GM23248 (cell line): Measurements from ENCODE around the gene TSSC4. TPM values are rescaled to one million over a fixed set of nuclear protein-coding genes. Genes with fewer than 3 reads are reported as not detected.

Experiments
- DNase-seq: peaks from one replicate; pipeline ENCODE4 v3.0.0-alpha.2; 2015
- H2AFZ ChIP-seq: fragments of 200-600 bp; sonication (generic); 2 replicates; pipeline ENCODE4 v1.6.1; 2016; ENCODE audit warnings: antibody characterized with exemption
- H3F3A ChIP-seq: fragments of 200-600 bp; sonication (generic); 2 replicates; pipeline ENCODE4 v1.6.1; 2016; ENCODE audit warnings: mild to moderate bottlenecking, antibody characterized with exemption, mixed run types; ENCODE audit not compliant: insufficient read depth
- H3K27ac ChIP-seq: fragments of 200-600 bp; sonication (generic); 2 replicates; pipeline ENCODE4 v1.5.1; 2016; ENCODE audit warnings: mild to moderate bottlenecking
- H3K27me3 ChIP-seq: fragments of 200-600 bp; sonication (generic); replicated peaks from 2 replicates; pipeline ENCODE4 v1.6.1; 2016; ENCODE audit warnings: mild to moderate bottlenecking; ENCODE audit not compliant: insufficient read depth
- H3K36me3 ChIP-seq: fragments of 200-600 bp; sonication (generic); 2 replicates; pipeline ENCODE4 v1.6.1; 2016; ENCODE audit warnings: low read depth, mild to moderate bottlenecking
- H3K4me1 ChIP-seq: fragments of 200-600 bp; sonication (generic); 2 replicates; pipeline ENCODE4 v1.6.1; 2016; ENCODE audit warnings: mild to moderate bottlenecking; ENCODE audit not compliant: insufficient read depth
- H3K4me2 ChIP-seq: fragments of 200-600 bp; sonication (generic); one replicate; pipeline ENCODE4 v1.6.1; 2016; ENCODE audit warnings: mild to moderate bottlenecking; ENCODE audit not compliant: unreplicated experiment
- H3K4me3 ChIP-seq: fragments of 200-600 bp; sonication (generic); 2 replicates; pipeline ENCODE4 v1.5.1; 2016; ENCODE audit warnings: mild to moderate bottlenecking
- H3K79me2 ChIP-seq: fragments of 200-600 bp; sonication (generic); 2 replicates; pipeline ENCODE4 v1.6.1; 2016; ENCODE audit warnings: mild to moderate bottlenecking; ENCODE audit not compliant: insufficient read depth
- H3K9ac ChIP-seq: fragments of 200-600 bp; sonication (generic); 2 replicates; pipeline ENCODE4 v1.6.1; 2016; ENCODE audit warnings: mild to moderate bottlenecking
- H3K9me2 ChIP-seq: fragments of 200-600 bp; sonication (generic); 2 replicates; pipeline ENCODE4 v1.6.1; 2016; ENCODE audit warnings: mixed run types, mild to moderate bottlenecking, moderate library complexity; ENCODE audit not compliant: insufficient read depth
- H3K9me3 ChIP-seq: fragments of 200-600 bp; sonication (generic); one replicate; pipeline ENCODE4 v1.6.1; 2017; ENCODE audit warnings: low read depth
- H4K20me1 ChIP-seq: fragments of 200-600 bp; sonication (generic); 2 replicates; pipeline ENCODE4 v1.6.0; 2016; ENCODE audit not compliant: insufficient read depth
- EZH2 ChIP-seq: fragments of 200-600 bp; sonication (generic); IDR thresholded peaks from 2 replicates; pipeline ENCODE4 v1.6.1; 2018; ENCODE audit warnings: antibody characterized with exemption, mild to moderate bottlenecking; ENCODE audit not compliant: insufficient read depth, poor library complexity, severe bottlenecking
- EZH2phosphoT487 ChIP-seq: fragments of 200-600 bp; sonication (generic); IDR thresholded peaks from 2 replicates; pipeline ENCODE4 v1.6.1; 2018; ENCODE audit warnings: antibody characterized with exemption, moderate library complexity, mild to moderate bottlenecking, low read depth; ENCODE audit not compliant: insufficient read depth
- WGBS, 2 experiments: methylation state at CpG; one replicate each; pipeline ENCODE4 v1.1.6; 2015 to 2017; ENCODE audit warnings: low lambda C conversion rate in 2 of 2, low coverage in 1 of 2; ENCODE audit errors: missing lambda C conversion rate in 2 of 2; 5-methylcytosine and 5-hydroxymethylcytosine counted together
- in situ Hi-C: fragments of 300-500 bp; cut with MboI; formaldehyde crosslinking; loops from 2 replicates; pipeline ENCODE4 v1.15.0; 2020
- polyA plus RNA-seq: library from polyadenylated mRNA; unstranded; fragments of >200 nt; fragmentation: Nextera tagmentation; extraction: Ambion mirVana; gene quantifications from 2 replicates; pipeline ENCODE4 v1.2.1, GENCODE V29; 2016
- total RNA-seq: library from RNA; depleted of rRNA; stranded (reverse); fragments of >200 nt; shearing (Covaris generic); gene quantifications from 2 replicates; pipeline ENCODE4 v1.2.3, GENCODE V29; 2014; rRNA removed

The TSSC4 gene
- total RNA-seq: 44.4 and 50.3 TPM in 2 replicates
- 61.8 and 69.8 TPM in 2 replicates for polyA plus RNA-seq

DNA sequence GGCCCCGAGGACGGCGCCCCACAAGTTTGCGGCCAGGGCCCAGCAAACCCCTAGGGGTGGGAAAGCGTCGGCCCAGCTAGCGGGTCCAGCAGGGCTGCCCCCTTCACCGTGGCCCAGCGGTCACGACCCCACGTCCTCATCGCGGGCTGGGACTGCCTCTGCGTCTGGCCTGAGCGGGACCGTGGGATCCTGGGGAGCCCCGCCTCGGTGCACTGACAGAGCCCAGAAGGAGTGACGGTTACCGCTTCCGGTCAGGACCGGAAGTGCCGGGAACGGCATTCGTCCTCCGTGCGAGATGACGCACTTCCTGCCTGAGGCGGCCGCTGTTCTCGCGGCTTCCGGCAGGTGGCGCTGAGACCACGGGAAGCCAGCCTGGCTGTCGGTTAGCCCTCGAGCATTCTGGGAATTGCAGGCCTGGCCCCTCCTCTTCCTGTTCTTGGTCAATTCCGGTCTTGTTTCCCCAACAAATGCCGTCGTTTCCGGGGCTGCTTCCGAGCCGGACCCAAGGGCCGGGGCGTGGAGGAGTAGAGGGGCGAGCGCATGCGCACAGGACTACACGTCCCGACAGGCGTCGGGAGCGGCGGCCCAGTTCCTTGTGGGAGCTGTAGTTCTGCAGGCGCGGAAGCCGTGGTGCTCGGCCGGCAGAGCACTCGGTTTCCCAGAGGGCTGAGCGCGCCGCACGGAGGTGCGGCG is at the start of gene TSSC4:
Gene TSSC4, plus strand, starts transcription at position 682 of the 693 bp plus-strand sequence. CDS start 1,884 bp downstream, outside the sequence.
- in situ Hi-C loops: no loop called here
- no peak for TF ChIP-seq EZH2phosphoT487
- TF ChIP-seq EZH2: no peak
- H2AFZ ChIP-seq: peak within 1 kb of the TSS; percentile 57

DNA sequence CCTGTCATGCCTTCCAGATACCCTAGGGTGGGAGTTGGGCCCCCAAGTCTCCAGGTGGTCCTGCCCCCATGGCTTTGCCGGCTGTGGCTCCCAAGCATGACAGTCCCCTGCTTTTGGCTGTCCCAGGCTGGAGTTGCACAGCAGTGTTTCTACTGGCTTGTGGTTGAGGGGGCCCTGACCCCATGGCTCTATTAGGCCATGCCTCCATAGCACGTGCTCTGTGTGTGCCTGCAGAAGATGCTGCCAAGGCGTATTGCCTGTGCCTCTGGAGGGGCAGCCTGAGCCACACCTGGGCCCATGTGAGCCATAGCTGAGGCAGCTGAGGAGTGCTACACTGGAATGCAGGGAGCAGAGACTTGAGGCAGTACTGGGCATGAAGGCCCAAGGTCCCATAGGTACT is 48.8 kb upstream of the TSSC4 start:
- Histone ChIP-seq H3K9me3 (no peaks in the 10 kb centered on the region), H2AFZ (no peak overlapping the region), H3K4me2 (no peak overlapping the region), H3K36me3 (no peaks in the 10 kb centered on the region), H3K9me2 (no peaks in the 10 kb centered on the region), H4K20me1 (no peaks in the 10 kb centered on the region), H3F3A (peaks cover 9% of the 10 kb centered on the region), H3K4me3 (no peak overlapping the region), H3K9ac (no peak overlapping the region), H3K27ac (no peak overlapping the region), H3K27me3 (no peaks in the 10 kb centered on the region), H3K4me1 (peaks cover 11% of the 10 kb centered on the region; the same call in 1 of the 2 replicates), H3K79me2 (no peaks in the 10 kb centered on the region)
- in situ Hi-C loops: no loop called here
- TF ChIP-seq EZH2 (no peak), EZH2phosphoT487 (no peak)
- WGBS, 2 experiments: 48 to 49% methylated on average over 3 of the region's 3 CpGs
- no peak for DNase-seq

More for the DNA sequence above, at the start of gene TSSC4:
- Histone ChIP-seq H3K27me3 (no peaks in the 10 kb centered on the region), H3K4me1 (peaks cover 20% of the 10 kb centered on the region), H3F3A (peaks cover 24% of the 10 kb centered on the region), H3K9me2 (no peaks in the 10 kb centered on the region), H3K36me3 (peaks cover 10% of the 10 kb centered on the region; the same call in 1 of the 2 replicates), H3K9me3 (no peaks in the 10 kb centered on the region), H4K20me1 (no peaks in the 10 kb centered on the region), H3K27ac (peak within 1 kb of the TSS; percentile 96), H3K9ac (peak within 1 kb of the TSS; percentile 94), H3K4me3 (peak within 1 kb of the TSS; percentile 89), H3K4me2 (peak within 1 kb of the TSS; percentile 97), H3K79me2 (peaks cover 56% of the 10 kb centered on the region)
- WGBS, 2 experiments: 0 to 1% methylated on average over 57 to 58 of the region's 66 CpGs
- DNase-seq: peak; percentile 100

DNA sequence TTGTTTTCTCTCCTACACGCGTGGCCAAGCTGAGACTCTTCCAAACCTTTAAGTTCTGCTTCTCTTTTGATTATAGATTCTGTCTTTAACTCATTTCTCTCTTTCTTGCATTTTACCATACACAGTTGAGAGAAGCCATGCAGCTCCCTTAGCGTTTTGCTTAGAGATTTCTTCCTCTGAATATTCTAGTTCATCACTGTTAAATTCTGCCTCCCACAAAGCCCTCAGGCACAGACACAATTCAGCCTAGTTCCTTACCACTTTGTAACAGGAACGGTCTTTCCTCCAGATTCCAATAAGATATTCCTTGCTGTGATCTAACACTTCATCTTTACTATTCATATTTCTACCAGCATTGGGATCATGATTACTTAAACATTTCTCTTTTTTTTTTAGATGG is 48.1 kb upstream of the TSSC4 start:
- H3K4me2 ChIP-seq: no peak overlapping the region
- no peak overlapping the region for H3K4me3 ChIP-seq
- no peak overlapping the region for H3K27ac ChIP-seq
- no peaks in the 10 kb centered on the region for H3K27me3 ChIP-seq
- DNase-seq: no peak
- no peaks in the 10 kb centered on the region for H3K9me2 ChIP-seq
- peaks cover 11% of the 10 kb centered on the region; the same call in 1 of the 2 replicates for H3K4me1 ChIP-seq
- peaks cover 9% of the 10 kb centered on the region for H3F3A ChIP-seq
- no peak overlapping the region for H3K9ac ChIP-seq
- 80 to 86% methylated on average over 4 of the region's 4 CpGs for WGBS, 2 experiments
- H2AFZ ChIP-seq: no peak overlapping the region
- H3K36me3 ChIP-seq: no peaks in the 10 kb centered on the region
- H3K9me3 ChIP-seq: no peaks in the 10 kb centered on the region
- TF ChIP-seq EZH2phosphoT487 (no peak), EZH2 (no peak)
- H4K20me1 ChIP-seq: no peaks in the 10 kb centered on the region
- in situ Hi-C loops: no loop called here
- no peaks in the 10 kb centered on the region for H3K79me2 ChIP-seq

DNA sequence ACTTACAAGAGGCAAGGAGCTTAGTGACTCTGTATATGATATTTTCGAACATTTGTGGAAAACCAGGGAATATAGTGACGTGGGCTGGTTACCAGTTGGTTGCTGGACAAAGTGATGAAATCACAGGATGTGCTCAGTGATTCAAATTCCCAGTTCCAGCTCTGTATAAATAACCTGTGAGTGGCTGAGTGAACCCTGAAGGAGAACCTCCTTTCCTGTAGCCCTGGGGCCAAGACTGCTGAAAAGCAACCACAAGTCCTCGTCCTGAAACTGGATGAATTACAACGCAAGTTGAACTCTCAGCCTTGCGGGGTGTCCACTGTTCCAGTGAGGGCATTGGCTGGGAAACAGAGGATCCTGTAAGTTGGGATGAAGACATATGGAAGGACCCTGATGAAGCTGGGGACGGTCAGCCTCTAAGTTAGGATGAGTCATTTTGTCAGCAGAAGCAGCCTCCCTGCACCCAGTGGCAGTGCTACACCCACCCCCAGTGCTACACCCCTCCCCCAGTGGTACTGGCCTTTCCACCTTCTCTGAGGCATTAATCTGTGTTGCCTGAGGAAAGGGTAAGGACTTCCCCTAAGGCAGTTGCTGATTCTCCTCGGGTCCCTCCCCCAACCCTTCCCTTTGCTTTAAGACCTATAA is 45.4 kb upstream of the TSSC4 start:
- Histone ChIP-seq H3K9me2 (no peaks in the 10 kb centered on the region), H3F3A (no peaks in the 10 kb centered on the region), H4K20me1 (no peaks in the 10 kb centered on the region), H3K79me2 (no peaks in the 10 kb centered on the region), H3K9ac (no peak overlapping the region), H3K9me3 (no peaks in the 10 kb centered on the region), H3K27me3 (no peaks in the 10 kb centered on the region), H3K36me3 (no peaks in the 10 kb centered on the region), H3K27ac (peak overlapping the region; percentile 24; the same call in 1 of the 2 replicates), H3K4me3 (no peak overlapping the region), H2AFZ (no peak overlapping the region; the same call in 1 of the 2 replicates), H3K4me1 (peaks cover 11% of the 10 kb centered on the region; the same call in 1 of the 2 replicates), H3K4me2 (peak overlapping the region; percentile 7)
- peak; percentile 58 for DNase-seq
- WGBS, 2 experiments: 50 to 52% methylated on average over 7 of the region's 7 CpGs
- in situ Hi-C loops: no loop called here
- TF ChIP-seq EZH2phosphoT487 (no peak), EZH2 (no peak)
